K562 (cell line): Measurements from ENCODE around the gene CELA3B. TPM values are rescaled to one million over a fixed set of nuclear protein-coding genes. Genes with fewer than 3 reads are reported as not detected.

Source experiments
- ATAC-seq: fragments of 200-7000 bp; cut with Tn5 transposase; 3 replicates; pipeline ENCODE4 v1.9.1; 2020; ENCODE audit warnings: moderate library complexity
- BruUV-seq: library from RNA; stranded (reverse); fragments of 400-500 nt; replicated peaks from 2 replicates; lab custom pipeline; 2021; lab: Mats Ljungman, UMichigan
- CTCF ChIA-PET: fragments of 300-600 bp; formaldehyde crosslinking; extraction: SDS; loops from one replicate; lab custom pipeline; 2021; ENCODE audit warnings: low intra/inter-chr PET ratio; lab: Yijun Ruan, JAX
- POLR2A ChIA-PET: fragments of 300-600, 350-650 bp; sonication (Branson Sonifier 250); formaldehyde crosslinking; extraction: SDS; loops from one replicate; lab custom pipeline; 2021; ENCODE audit warnings: antibody characterized with exemption, inconsistent platforms; lab: Yijun Ruan, JAX
- DNase-seq, 4 experiments: peaks; one replicate each; pipeline versions ENCODE4 v3.0.0 to v3.0.0-alpha.2; 2011 to 2018; ENCODE audit warnings: low spot score in 3 of 4, mixed read lengths in 3 of 4; ENCODE audit errors: extremely low read depth in 1 of 4
- FAIRE-seq: peaks from 2 replicates; lab custom pipeline; 2011; peaks lifted over from hg19 to GRCh38; lab: Jason Lieb, UNC
- H2AFZ ChIP-seq: 2 replicates; pipeline ENCODE4 v1.6.0; 2011; ENCODE audit warnings: low read depth, low read length, control low read depth, inconsistent platforms
- H3K27ac ChIP-seq: fragments of 200-600 bp; 3 replicates; pipeline ENCODE4 v1.8.0; 2011; ENCODE audit warnings: low read depth, mild to moderate bottlenecking, control low read depth, inconsistent platforms, low read length, moderate library complexity, mixed read lengths; ENCODE audit errors: extremely low read depth
- H3K27me3 ChIP-seq, 2 experiments: fragments of 300-600 bp in 1 of 2; 2 replicates in 1 of 2; 3 replicates in 1 of 2; pipeline versions ENCODE4 v1.6.0 to v1.8.0; 2011; ENCODE audit warnings: inconsistent platforms in 2 of 2, low read length in 2 of 2, mild to moderate bottlenecking in 1 of 2, mixed read lengths in 1 of 2, moderate library complexity in 1 of 2; ENCODE audit not compliant: control insufficient read depth in 2 of 2, insufficient read depth in 2 of 2
- H3K36me3 ChIP-seq: fragments of 300-600 bp; 3 replicates; pipeline ENCODE4 v1.8.0; 2011; ENCODE audit warnings: mild to moderate bottlenecking, low read length, inconsistent platforms; ENCODE audit not compliant: control insufficient read depth, insufficient read depth
- H3K4me1 ChIP-seq, 2 experiments: fragments of 200-600 bp in 1 of 2; replicated peaks in 1 of 2; 2 replicates in 1 of 2; 3 replicates in 1 of 2; pipeline versions ENCODE4 v1.5.1 to v1.8.0; 2011; ENCODE audit warnings: inconsistent platforms in 2 of 2, low read length in 2 of 2, mild to moderate bottlenecking in 1 of 2, mixed read lengths in 1 of 2, moderate library complexity in 1 of 2; ENCODE audit not compliant: control insufficient read depth in 2 of 2, insufficient read depth in 2 of 2
- H3K4me2 ChIP-seq: 2 replicates; pipeline ENCODE4 v1.6.1; 2011; ENCODE audit warnings: low read length, control low read depth, inconsistent platforms, mixed read lengths; ENCODE audit not compliant: insufficient read depth
- H3K4me3 ChIP-seq: fragments of 200-600 bp; sonication (generic), shearing (Covaris generic); 2 replicates; pipeline ENCODE4 v1.5.1; 2016; ENCODE audit warnings: control low read depth, inconsistent platforms
- H3K79me2 ChIP-seq: fragments of 200-600 bp; 3 replicates; pipeline ENCODE4 v1.8.0; 2011; ENCODE audit warnings: low read length, inconsistent platforms; ENCODE audit not compliant: control insufficient read depth, insufficient read depth
- H3K9ac ChIP-seq, 2 experiments: 2 replicates each; pipeline versions ENCODE4 v1.6.0 to v1.6.1; 2011; ENCODE audit warnings: low read depth in 2 of 2, low read length in 2 of 2, control low read depth in 1 of 2, inconsistent platforms in 1 of 2, mild to moderate bottlenecking in 1 of 2, mixed read lengths in 1 of 2; ENCODE audit not compliant: insufficient read depth in 1 of 2
- H3K9me1 ChIP-seq: one replicate; pipeline ENCODE4 v1.6.0; 2011; ENCODE audit warnings: inconsistent platforms, mild to moderate bottlenecking, low read length, moderate library complexity; ENCODE audit not compliant: control insufficient read depth, insufficient read depth
- H3K9me3 ChIP-seq: replicated peaks from 2 replicates; pipeline ENCODE4 v1.5.1; 2011; ENCODE audit warnings: low read depth, low read length, inconsistent platforms; ENCODE audit not compliant: control insufficient read depth, insufficient read depth
- H4K20me1 ChIP-seq: replicated peaks from 2 replicates; pipeline ENCODE4 v1.6.1; 2011; ENCODE audit warnings: low read length, inconsistent platforms, mixed read lengths; ENCODE audit not compliant: control insufficient read depth, insufficient read depth
- ARHGAP35 ChIP-seq: fragments of 450-650 bp; IDR thresholded peaks from 2 replicates; pipeline ENCODE4 v1.6.1; 2018; ENCODE audit not compliant: partially characterized antibody
- DDX20 ChIP-seq: fragments of 450-650 bp; IDR thresholded peaks from 2 replicates; pipeline ENCODE4 v1.6.1; 2016; ENCODE audit warnings: missing genetic modification characterization, low read depth, mild to moderate bottlenecking, missing compliant biosample characterization, moderate library complexity
- HOXB6 ChIP-seq: fragments of 250-450 bp; sonication (Bioruptor Pico); IDR thresholded peaks from 2 replicates; pipeline ENCODE4 v1.5.1; 2022; ENCODE audit warnings: mild to moderate bottlenecking, borderline replicate concordance
- KAT2B ChIP-seq: IDR thresholded peaks from one replicate; pipeline ENCODE4 v1.6.1; 2012; ENCODE audit warnings: low read depth, mild to moderate bottlenecking, control low read depth, inconsistent platforms, low read length, moderate library complexity
- KLF6 ChIP-seq: fragments of 250-450 bp; sonication (Bioruptor Pico); IDR thresholded peaks from 2 replicates; pipeline ENCODE4 v1.4.0; 2020; ENCODE audit warnings: mild to moderate bottlenecking, moderate library complexity, borderline replicate concordance
- PCBP2 ChIP-seq: fragments of 200-400 bp; formaldehyde crosslinking; IDR thresholded peaks from 2 replicates; pipeline ENCODE4 v1.6.1; 2018; ENCODE audit warnings: low read length, low read depth, mild to moderate bottlenecking, moderate library complexity; ENCODE audit not compliant: poor library complexity, severe bottlenecking
- SIN3A ChIP-seq, 2 experiments: fragments of 150-350 bp in 1 of 2; IDR thresholded peaks; 2 replicates each; pipeline ENCODE4 v1.6.1; 2011 to 2016; ENCODE audit warnings: borderline replicate concordance in 2 of 2, low read depth in 2 of 2, low read length in 2 of 2, mild to moderate bottlenecking in 2 of 2, moderate library complexity in 2 of 2; ENCODE audit not compliant: control insufficient read depth in 1 of 2
- SPI1 ChIP-seq: IDR thresholded peaks from 2 replicates; pipeline ENCODE4 v1.6.1; 2011; ENCODE audit warnings: low read depth, low read length, control low read depth, borderline replicate concordance
- WHSC1 ChIP-seq: IDR thresholded peaks from one replicate; pipeline ENCODE4 v1.6.1; 2012; ENCODE audit warnings: low read length, control low read depth, inconsistent platforms
- ZBTB40 ChIP-seq, 2 experiments: fragments of 450-650 bp in 1 of 2; sonication (generic) in 1 of 2; formaldehyde crosslinking in 1 of 2; IDR thresholded peaks; 2 replicates each; pipeline versions ENCODE4 v1.7.1 to v1.9.0; 2016 to 2022; ENCODE audit warnings: inconsistent platforms in 1 of 2, mild to moderate bottlenecking in 1 of 2, missing genetic modification reagents in 1 of 2
- ZNF133 ChIP-seq: fragments of 250-450 bp; sonication (Bioruptor Pico); IDR thresholded peaks from 2 replicates; pipeline ENCODE4 v1.4.0; 2020; ENCODE audit warnings: mild to moderate bottlenecking
- ZNF239 ChIP-seq: fragments of 250-450 bp; sonication (Bioruptor Pico); IDR thresholded peaks from 2 replicates; pipeline ENCODE4 v1.4.0; 2020; ENCODE audit warnings: mild to moderate bottlenecking
- ZNF3 ChIP-seq: fragments of 250-450 bp; sonication (Bioruptor Pico); IDR thresholded peaks from 2 replicates; pipeline ENCODE4 v1.5.0; 2021; ENCODE audit warnings: mild to moderate bottlenecking, moderate library complexity
- ZNF76 ChIP-seq: fragments of 250-450 bp; sonication (Bioruptor Pico); IDR thresholded peaks from 2 replicates; pipeline ENCODE4 v1.4.0; 2020; ENCODE audit warnings: mild to moderate bottlenecking, moderate library complexity, borderline replicate concordance
- WGBS: fragments of 100-300 bp; shearing (Covaris generic); methylation state at CpG from one replicate; pipeline ENCODE4 v1.1.6; 2016; ENCODE audit warnings: low coverage, mixed read lengths; ENCODE audit not compliant: insufficient coverage; ENCODE audit errors: missing lambda C conversion rate; 5-methylcytosine and 5-hydroxymethylcytosine counted together
- in situ Hi-C: fragments of 300-500 bp; cut with MboI; formaldehyde crosslinking; loops from 4 replicates; pipeline ENCODE4 v1.15.0; 2018; ENCODE audit warnings: inconsistent platforms, mixed read lengths
- intact Hi-C: fragments of 100-400 bp; cut with micrococcal nuclease; formaldehyde crosslinking; loops from 2 replicates; pipeline ENCODE4 v1.14.2; 2022
- polyA plus RNA-seq, 8 experiments: library from polyadenylated mRNA; depleted of rRNA in 4 of 8; stranded (reverse) in 5 of 8; unstranded in 3 of 8; fragments of >200 nt; fragmentation: Nextera tagmentation in 2 of 8; fragmentation: Illumina TruSeq in 1 of 8; extraction: Ambion mirVana in 2 of 8; extraction: Trizol in 1 of 8; gene quantifications; 2 replicates each; pipeline versions ENCODE4 v1.2.1 to v1.2.3, GENCODE V29; 2011 to 2014; ENCODE audit warnings: inconsistent platforms in 1 of 8, missing spikeins in 1 of 8
- total RNA-seq, 7 experiments: library from RNA; depleted of rRNA in 6 of 7; stranded (reverse); fragments of >200 nt in 6 of 7; fragmentation: Illumina TruSeq in 2 of 7; extraction: Trizol in 2 of 7; gene quantifications; 2 replicates each; pipeline versions ENCODE4 v1.2.1 to v1.2.3, GENCODE V29; 2011 to 2021; ENCODE audit warnings: low replicate concordance in 1 of 7

The CELA3B gene
- total and polyA plus RNA-seq, 9 of the 15 experiments (the other 6 are each of a cell fraction or from before 2014, with no cell fraction given) = 3.1 TPM; not detected in 8

DNA sequence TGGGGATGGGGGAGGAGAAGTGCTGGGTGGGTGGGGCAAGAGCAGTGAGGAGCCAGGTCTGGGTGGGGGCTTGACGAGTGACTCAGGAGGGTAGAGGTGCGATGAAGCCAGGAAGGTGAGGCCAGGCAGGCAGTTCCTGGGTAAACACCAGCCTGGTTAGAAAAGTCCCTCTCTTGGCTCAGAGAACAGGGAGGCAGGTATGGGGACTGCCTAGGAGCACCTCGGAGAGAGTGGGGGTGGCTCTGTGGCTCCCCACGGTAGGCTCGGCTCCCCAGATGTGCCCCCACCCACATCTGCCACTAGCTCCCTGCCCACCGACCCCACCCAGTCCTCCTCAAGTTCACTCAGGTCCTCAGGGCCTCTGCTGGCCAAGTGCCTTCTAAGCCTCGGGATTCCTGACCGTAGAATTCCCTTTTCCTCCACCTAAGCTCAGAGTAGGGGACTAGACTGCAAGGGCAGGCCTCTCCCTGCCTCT lies 40.9 kb upstream of the CELA3B start:
- 6% methylated on average over 8 of the region's 8 CpGs for WGBS
- POLR2A ChIA-PET = interaction anchor here (0.6 to 2.7 kb wide), 10 partner anchors 12 to 153 kb away, joined by 3 to 17 read pairs (median 3); no protein-coding TSS in a partner anchor
- in situ Hi-C loops = no loop called here
- Histone ChIP-seq H3K79me2 (peaks cover 59% of the 10 kb centered on the region), H3K4me1 (peaks cover 74 to 76% of the 10 kb centered on the region in 2 experiments), H3K4me2 (peak overlapping the region; percentile 85), H2AFZ (no peak overlapping the region), H3K9ac (peak overlapping the region; percentile 64 to 95), H3K27ac (peak overlapping the region; percentile 64), H3K9me3 (no peaks in the 10 kb centered on the region), H3K36me3 (peaks cover 34% of the 10 kb centered on the region), H3K9me1 (no peaks in the 10 kb centered on the region), H3K27me3 (no peaks in the 10 kb centered on the region), H3K4me3 (peak overlapping the region; percentile 57), H4K20me1 (peaks cover 6% of the 10 kb centered on the region; the same call in 1 of the 2 replicates)
- ATAC-seq = peak; percentile 4
- BruUV-seq = no TSS peak
- CTCF ChIA-PET = no interaction called here
- FAIRE-seq = no peak
- peak in 1 of 4 experiments; percentile 57 for DNase-seq
- intact Hi-C loops = loop anchor here (2.0 kb wide), 1 partner anchor 29 kb away; no protein-coding TSS in a partner anchor
- TF ChIP-seq SPI1 (no peak), PCBP2 (no peak), WHSC1 (peak; percentile 21), ARHGAP35 (no peak), ZBTB40 (IDR thresholded peaks at IDR 0.05) (no peak), ZBTB40 (CRISPR knock-in tag; IDR thresholded peaks at IDR 0.05) (no peak), KLF6 (CRISPR knock-in tag) (no peak), ZNF76 (no peak), DDX20 (tag) (no peak), KAT2B (no peak), ZNF133 (no peak), SIN3A (IDR thresholded peaks at IDR 0.05; ENCODE audit: borderline replicate concordance in 2 of 2, control insufficient read depth in 1 of 2, low read depth in 2 of 2, low read length in 2 of 2) (no peak), ZNF3 (CRISPR knock-in tag) (no peak), ZNF239 (no peak), HOXB6 (CRISPR knock-in tag) (no peak)
